Peyer's patch (tissue), 4 donors: ENCODE results near the gene LHCGR. TPM values are rescaled to one million over a fixed set of nuclear protein-coding genes. Genes with fewer than 3 reads are reported as not detected.

ENCODE experiments used
- DNase-seq, 3 donors: peaks; one replicate each; pipeline ENCODE4 v3.0.0-alpha.2; 2017 to 2019
- H3K27ac ChIP-seq, 4 donors: fragments of 200-600 bp; sonication (generic); one replicate each; pipeline ENCODE4 v1.5.1; 2016 to 2019
- H3K27me3 ChIP-seq, 2 donors: fragments of 200-600 bp; sonication (generic); one replicate each; pipeline ENCODE4 v1.5.1; 2019
- H3K36me3 ChIP-seq, 3 donors: fragments of 200-600 bp; sonication (generic); one replicate each; pipeline ENCODE4 v1.5.1; 2016 to 2019
- H3K4me1 ChIP-seq, 4 donors: fragments of 200-600 bp; sonication (generic); one replicate each; pipeline ENCODE4 v1.5.1; 2016 to 2019
- H3K4me3 ChIP-seq, 4 donors: fragments of 200-600 bp; sonication (generic); 1 replicate in 3 of 4; 2 replicates in 1 of 4; pipeline ENCODE4 v1.5.1; 2016 to 2019; ENCODE audit warnings: mild to moderate bottlenecking in 1 of 4
- H3K9me3 ChIP-seq, 4 donors: fragments of 200-600 bp; sonication (generic); one replicate each; pipeline ENCODE4 v1.5.1; 2016 to 2019; ENCODE audit warnings: mild to moderate bottlenecking in 1 of 4
- CTCF ChIP-seq, 6 experiments: fragments of 450-650 bp in 4 of 6; fragments of 200-600 bp in 2 of 6; sonication (generic) in 1 of 6; IDR thresholded peaks; one replicate each; pipeline ENCODE4 v1.5.1; 2017 to 2019; ENCODE audit warnings: antibody characterized with exemption in 6 of 6, mild to moderate bottlenecking in 3 of 6, moderate library complexity in 1 of 6
- POLR2A ChIP-seq, 2 donors: fragments of 450-650 bp; IDR thresholded peaks; one replicate each; pipeline ENCODE4 v1.5.1; 2017; ENCODE audit warnings: antibody characterized with exemption in 2 of 2, mild to moderate bottlenecking in 2 of 2, moderate library complexity in 2 of 2
- total RNA-seq, 4 donors: library from RNA; depleted of rRNA; stranded (reverse); fragments of >200 nt; gene quantifications; one replicate each; pipeline ENCODE4 v1.1.0, GENCODE V29; 2016

Gene LHCGR
- total RNA-seq, 4 donors from 2014 or later, result not detected

GRCh38 chr2:48771241-48772014 lies 15.9 kb upstream of the LHCGR start:
- Histone ChIP-seq H3K27ac (no peak overlapping the region), H3K27me3 (no peaks in the 10 kb centered on the region), H3K36me3 (no peaks in the 10 kb centered on the region), H3K9me3 (no peaks in the 10 kb centered on the region), H3K4me3 (no peak overlapping the region), H3K4me1 (no peaks in the 10 kb centered on the region)
- no peak for DNase-seq
- TF ChIP-seq POLR2A (IDR thresholded peaks at IDR 0.05) (no peak), CTCF (IDR thresholded peaks at IDR 0.05) (no peak)

- no peak overlapping the region for H3K27ac ChIP-seq
- H3K36me3 ChIP-seq, result no peaks in the 10 kb centered on the region
- no peaks in the 10 kb centered on the region for H3K9me3 ChIP-seq
- TF ChIP-seq POLR2A (IDR thresholded peaks at IDR 0.05) (no peak), CTCF (IDR thresholded peaks at IDR 0.05) (no peak)
- H3K27me3 ChIP-seq, result no peaks in the 10 kb centered on the region
- no peak overlapping the region for H3K4me3 ChIP-seq
- no peak for DNase-seq
- no peaks in the 10 kb centered on the region for H3K4me1 ChIP-seq
Measured at GRCh38 chr2:48770181-48770580, 14.7 kb upstream of the LHCGR start.

GRCh38 chr2:48768669-48769068 lies 13.1 kb upstream of the LHCGR start:
- H3K4me3 ChIP-seq, result no peak overlapping the region
- no peak for DNase-seq
- TF ChIP-seq POLR2A (IDR thresholded peaks at IDR 0.05) (no peak), CTCF (IDR thresholded peaks at IDR 0.05) (no peak)

GRCh38 chr2:48767330-48767729 lies 11.8 kb upstream of the LHCGR start:
- TF ChIP-seq CTCF (IDR thresholded peaks at IDR 0.05) (no peak), POLR2A (IDR thresholded peaks at IDR 0.05) (no peak)
- H3K27ac ChIP-seq, result no peak overlapping the region
- no peaks in the 10 kb centered on the region for H3K36me3 ChIP-seq
- no peaks in the 10 kb centered on the region for H3K4me1 ChIP-seq
- DNase-seq, result no peak
- H3K4me3 ChIP-seq, result no peak overlapping the region
- no peaks in the 10 kb centered on the region for H3K27me3 ChIP-seq
- no peaks in the 10 kb centered on the region for H3K9me3 ChIP-seq

More at GRCh38 chr2:48768669-48769068, 13.1 kb upstream of the LHCGR start:
- Histone ChIP-seq H3K36me3 (no peaks in the 10 kb centered on the region), H3K9me3 (no peaks in the 10 kb centered on the region), H3K27ac (no peak overlapping the region), H3K4me1 (no peaks in the 10 kb centered on the region), H3K27me3 (no peaks in the 10 kb centered on the region)

- no peak for DNase-seq
- TF ChIP-seq POLR2A (IDR thresholded peaks at IDR 0.05), result no peak
- no peak for TF ChIP-seq CTCF (IDR thresholded peaks at IDR 0.05)
- Histone ChIP-seq H3K27me3 (no peaks in the 10 kb centered on the region), H3K27ac (no peak overlapping the region), H3K36me3 (no peaks in the 10 kb centered on the region), H3K9me3 (no peaks in the 10 kb centered on the region), H3K4me3 (no peak overlapping the region), H3K4me1 (no peaks in the 10 kb centered on the region)
Measured at GRCh38 chr2:48760826-48761225, 5.3 kb upstream of the LHCGR start.
